Psoas muscle (tissue), 8 donors: ENCODE measurements around the gene EIF2S1. TPM values are rescaled to one million over a fixed set of nuclear protein-coding genes. Genes with fewer than 3 reads are reported as not detected.
A peak's percentile ranks its signal among the peaks of the same experiment; 100 is the strongest.
"Not testable (repeated sequence)": the region's sequence is repeated elsewhere in the genome, so short reads cannot be mapped to it uniquely, and the experiment has no call there.

Experiments
- ATAC-seq, 4 donors: fragments of 200-7000 bp; cut with Tn5 transposase; one replicate each; pipeline ENCODE4 v1.9.1; 2020; ENCODE audit warnings: moderate library complexity in 3 of 4, mild to moderate bottlenecking in 2 of 4
- DNase-seq, 2 donors: peaks; one replicate each; pipeline ENCODE4 v3.0.0-alpha.2; 2020
- H3K27ac ChIP-seq: fragments of 200-600 bp; one replicate; pipeline ENCODE4 v1.8.0; 2022
- H3K27me3 ChIP-seq, 3 donors: fragments of 200-600 bp in 1 of 3; one replicate each; pipeline versions ENCODE4 v1.6.1 to v1.8.0; 2013 to 2022; ENCODE audit warnings: low read length in 2 of 3, mild to moderate bottlenecking in 2 of 3, moderate library complexity in 1 of 3; ENCODE audit not compliant: insufficient read depth in 3 of 3
- H3K36me3 ChIP-seq, 2 donors: fragments of 200-600 bp in 1 of 2; one replicate each; pipeline versions ENCODE4 v1.6.1 to v1.8.0; 2013 to 2022; ENCODE audit warnings: low read depth in 1 of 2, mild to moderate bottlenecking in 1 of 2, moderate library complexity in 1 of 2; ENCODE audit not compliant: insufficient read depth in 1 of 2
- H3K4me1 ChIP-seq: fragments of 200-600 bp; one replicate; pipeline ENCODE4 v1.8.0; 2022
- H3K4me3 ChIP-seq: fragments of 200-600 bp; one replicate; pipeline ENCODE4 v1.8.0; 2022; ENCODE audit warnings: mild to moderate bottlenecking
- H3K9me3 ChIP-seq: fragments of 200-600 bp; one replicate; pipeline ENCODE4 v1.8.0; 2022
- WGBS, 3 donors: extraction: QIAGEN DNeasy Blood & Tissue Kit; methylation state at CpG; one replicate each; pipeline versions ENCODE4 v1.1.6 to v1.1.7; 2013; 5-methylcytosine and 5-hydroxymethylcytosine counted together
- intact Hi-C, 2 donors: fragments of 100-400 bp; cut with DNase I; formaldehyde crosslinking; loops; one replicate each; pipeline versions ENCODE4 v1.11.0 to v1.14.2; 2022
- polyA plus RNA-seq, 3 donors: library from polyadenylated mRNA; stranded (reverse); fragments of 200-250 nt; gene quantifications; one replicate each; pipeline ENCODE4 v1.2.3, GENCODE V29; 2013
- total RNA-seq, 4 donors: library from RNA; stranded (reverse); fragmentation: NEBNext Ultra II Directional in 2 of 4; extraction: Animal tissue kit (Norgen Biotek cat#: 25700) in 2 of 4; gene quantifications; one replicate each; pipeline versions ENCODE4 v1.2.1 to v1.2.4, GENCODE V29; 2021 to 2023
- TF ChIP-seq, protein P1 (sequence below): fragments of 200-600 bp; IDR thresholded peaks from one replicate; pipeline ENCODE4 v1.8.0; 2022; ENCODE audit warnings: antibody characterized with exemption
- donor health status: healthy with polysubstance abuse.
- donor health status: DM: no; HTN: no; CAD: no; lungs with moderate emphysema.
- donor health status: Bipolar disorder and iron deficiency.
- donor health status: healthy.
- donor health status: DM: yes; HTN: yes; CAD: no.
- donor health status: DM: no; HTN: no; CAD: no.
- donor health status: DM: no; HTN: no; CAD: no.
- donor health status: DM: yes; HTN: yes; CAD: no.

Gene EIF2S1
- total and polyA plus RNA-seq, 7 donors: 89.7 to 299 (median 136) TPM

- ATAC-seq (no peak), DNase-seq (no peak)
- peak overlapping the region; percentile 61 for H3K4me3 ChIP-seq
- intact Hi-C loops: no loop called here
- H3K36me3 ChIP-seq: no peaks in the 10 kb centered on the region
- 46 to 53% (median 49%) methylated on average over 8 of the region's 8 CpGs for WGBS, 3 donors
- TF ChIP-seq, protein P1, sequence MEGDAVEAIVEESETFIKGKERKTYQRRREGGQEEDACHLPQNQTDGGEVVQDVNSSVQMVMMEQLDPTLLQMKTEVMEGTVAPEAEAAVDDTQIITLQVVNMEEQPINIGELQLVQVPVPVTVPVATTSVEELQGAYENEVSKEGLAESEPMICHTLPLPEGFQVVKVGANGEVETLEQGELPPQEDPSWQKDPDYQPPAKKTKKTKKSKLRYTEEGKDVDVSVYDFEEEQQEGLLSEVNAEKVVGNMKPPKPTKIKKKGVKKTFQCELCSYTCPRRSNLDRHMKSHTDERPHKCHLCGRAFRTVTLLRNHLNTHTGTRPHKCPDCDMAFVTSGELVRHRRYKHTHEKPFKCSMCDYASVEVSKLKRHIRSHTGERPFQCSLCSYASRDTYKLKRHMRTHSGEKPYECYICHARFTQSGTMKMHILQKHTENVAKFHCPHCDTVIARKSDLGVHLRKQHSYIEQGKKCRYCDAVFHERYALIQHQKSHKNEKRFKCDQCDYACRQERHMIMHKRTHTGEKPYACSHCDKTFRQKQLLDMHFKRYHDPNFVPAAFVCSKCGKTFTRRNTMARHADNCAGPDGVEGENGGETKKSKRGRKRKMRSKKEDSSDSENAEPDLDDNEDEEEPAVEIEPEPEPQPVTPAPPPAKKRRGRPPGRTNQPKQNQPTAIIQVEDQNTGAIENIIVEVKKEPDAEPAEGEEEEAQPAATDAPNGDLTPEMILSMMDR: no peak
- H3K27me3 ChIP-seq: peaks cover 0 to 21% (median 8%) of the 10 kb centered on the region in 3 donors
- H3K4me1 ChIP-seq: no peaks in the 10 kb centered on the region
- no peaks in the 10 kb centered on the region for H3K9me3 ChIP-seq
- H3K27ac ChIP-seq: no peak overlapping the region
Observed at GRCh38 chr14:67411370-67411769, 51.2 kb downstream of the EIF2S1 start.

DNA sequence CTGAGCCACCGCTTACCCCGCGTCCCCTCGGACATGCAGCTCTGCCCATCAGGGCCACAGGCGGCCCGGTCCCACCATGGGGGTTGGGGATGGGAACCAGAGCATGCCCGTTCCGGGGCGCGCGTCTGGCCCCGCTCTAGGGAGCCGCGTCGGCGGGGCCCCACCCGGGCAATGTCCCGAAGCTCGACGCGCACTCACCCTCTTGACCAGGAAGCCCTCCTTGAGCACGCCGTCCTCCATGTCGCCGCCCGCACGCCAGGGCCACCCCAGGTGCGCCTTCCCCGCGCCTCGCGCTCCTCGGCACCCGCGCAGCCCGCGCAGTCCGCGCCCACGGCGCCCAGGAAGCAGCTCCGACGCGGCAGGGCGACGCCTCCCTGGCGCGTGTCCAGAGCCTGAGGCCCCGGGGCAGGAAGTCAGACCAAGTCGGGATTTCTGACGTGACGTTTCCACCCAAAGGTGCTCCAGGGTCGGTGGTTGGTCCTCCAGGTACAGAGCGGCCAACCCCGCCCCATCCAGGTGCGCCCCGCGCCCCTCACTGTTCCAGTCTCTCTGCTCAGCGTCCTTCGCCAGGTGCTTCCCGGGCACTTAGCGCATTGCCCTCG, 51.8 kb downstream of the EIF2S1 start, which contains the start of gene PLEK2:
PLEK2 (minus strand) TSS at position 346 of the 602 bp plus-strand sequence; CDS start at position 240, 106 bp downstream.
- Histone ChIP-seq H3K36me3 (no peaks in the 10 kb centered on the region), H3K27ac (no peak within 1 kb of the TSS), H3K9me3 (no peaks in the 10 kb centered on the region), H3K4me1 (no peaks in the 10 kb centered on the region), H3K4me3 (peak within 1 kb of the TSS; percentile 61), H3K27me3 (peaks cover 0 to 21% (median 8%) of the 10 kb centered on the region in 3 donors)
- ATAC-seq: peak in 3 of 4 donors; percentile 19 to 35 (median 25)
- 2 to 3% (median 3%) methylated on average over 52 to 63 of the region's 63 CpGs for WGBS, 3 donors
- peak; percentile 42 to 64 for DNase-seq
- TF ChIP-seq, protein P1: no peak
- intact Hi-C loops: no loop called here

GRCh38 chr14:67413806-67414769, 54.0 kb downstream of the EIF2S1 start:
- 49 to 55% (median 53%) methylated on average over 3 of the region's 3 CpGs for WGBS, 3 donors
- Histone ChIP-seq H3K9me3 (no peaks in the 10 kb centered on the region), H3K4me1 (no peaks in the 10 kb centered on the region), H3K4me3 (no peak overlapping the region), H3K27ac (no peak overlapping the region), H3K27me3 (peaks cover 0 to 21% (median 8%) of the 10 kb centered on the region in 3 donors), H3K36me3 (no peaks in the 10 kb centered on the region)
- intact Hi-C loops: no loop called here
- DNase-seq (no peak), ATAC-seq (peak in 2 of 4 donors; percentile 53 to 63)
- TF ChIP-seq, protein P1: no peak

- intact Hi-C loops, H3K4me1 ChIP-seq, ATAC-seq, H3K4me3 ChIP-seq, DNase-seq, H3K27ac ChIP-seq, H3K9me3 ChIP-seq, H3K36me3 ChIP-seq: not testable (repeated sequence)
- WGBS, 3 donors: 93 to 95% (median 93%) methylated on average over 5 of the region's 5 CpGs
- peaks cover 0 to 18% (median 6%) of the 10 kb centered on the region in 3 donors for H3K27me3 ChIP-seq
Observed at GRCh38 chr14:67415610-67416009, 55.5 kb downstream of the EIF2S1 start.

- intact Hi-C loops: no loop called here
- TF ChIP-seq, protein P1: no peak
- no peak for DNase-seq
- Histone ChIP-seq H3K4me1 (no peaks in the 10 kb centered on the region), H3K36me3 (no peaks in the 10 kb centered on the region), H3K27ac (no peak overlapping the region), H3K4me3 (no peak overlapping the region), H3K27me3 (peaks cover 0 to 15% (median 6%) of the 10 kb centered on the region in 3 donors), H3K9me3 (no peaks in the 10 kb centered on the region)
- 74 to 81% (median 77%) methylated on average over 8 of the region's 8 CpGs for WGBS, 3 donors
- no peak for ATAC-seq
Observed at GRCh38 chr14:67416085-67416484, 56.0 kb downstream of the EIF2S1 start.
